ENCODE results near the gene CALML3.
"Not testable (repeated sequence)": the region's sequence is repeated elsewhere in the genome, so short reads cannot be mapped to it uniquely, and the experiment has no call there.

The CALML3 gene
- total RNA-seq, result 0 to 0.13 (median 0) reads per million in 18 experiments

DNA sequence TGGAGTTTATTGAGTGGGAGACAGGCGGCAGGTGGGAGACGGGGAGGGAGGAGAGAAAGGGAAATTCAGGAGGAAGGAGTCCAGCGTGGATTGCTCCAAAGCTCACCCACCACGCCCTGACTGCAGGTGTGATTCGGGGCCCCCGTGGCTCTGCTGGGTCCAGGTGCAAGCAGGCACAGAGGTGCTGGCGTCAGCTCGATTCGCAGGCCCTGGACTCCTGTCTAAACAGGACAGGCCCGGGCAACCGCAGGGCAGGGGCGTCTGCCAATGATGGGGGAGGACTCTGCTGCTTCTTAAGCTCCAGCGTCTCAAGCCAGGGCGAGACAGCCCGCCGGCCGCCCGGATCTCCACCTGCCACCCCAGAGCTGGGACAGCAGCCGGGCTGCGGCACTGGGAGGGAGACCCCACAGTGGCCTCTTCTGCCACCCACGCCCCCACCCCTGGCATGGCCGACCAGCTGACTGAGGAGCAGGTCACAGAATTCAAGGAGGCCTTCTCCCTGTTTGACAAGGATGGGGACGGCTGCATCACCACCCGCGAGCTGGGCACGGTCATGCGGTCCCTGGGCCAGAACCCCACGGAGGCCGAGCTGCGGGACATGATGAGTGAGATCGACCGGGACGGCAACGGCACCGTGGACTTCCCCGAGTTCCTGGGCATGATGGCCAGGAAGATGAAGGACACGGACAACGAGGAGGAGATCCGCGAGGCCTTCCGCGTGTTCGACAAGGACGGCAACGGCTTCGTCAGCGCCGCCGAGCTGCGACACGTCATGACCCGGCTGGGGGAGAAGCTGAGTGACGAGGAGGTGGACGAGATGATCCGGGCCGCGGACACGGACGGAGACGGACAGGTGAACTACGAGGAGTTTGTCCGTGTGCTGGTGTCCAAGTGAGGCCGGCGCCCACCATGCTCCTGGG is at the start of gene CALML3:
Gene CALML3 (plus strand): TSS at position 321 of the 920 bp plus-strand sequence. CDS start 125 bp downstream, at position 446.
- no peak for DNase-seq

DNA sequence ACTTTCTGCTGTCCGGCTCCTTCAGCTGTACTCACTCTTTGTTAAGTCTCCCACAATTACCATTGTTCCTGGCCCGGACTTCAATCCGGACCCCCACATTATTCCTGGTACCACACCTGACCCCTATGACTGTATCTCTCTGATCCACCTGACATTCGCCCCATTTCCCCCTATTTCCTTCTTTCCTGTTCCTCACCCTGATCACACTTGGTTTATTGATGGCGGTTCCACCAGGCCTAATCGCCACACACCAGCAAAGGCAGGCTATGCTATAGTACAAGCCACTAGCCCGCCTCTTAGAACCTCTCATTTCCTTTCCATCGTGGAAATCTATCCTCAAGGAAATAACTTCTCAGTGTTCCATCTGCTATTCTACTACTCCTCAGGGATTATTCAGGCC is 49.7 kb upstream of the CALML3 start:
- DNase-seq, result not testable (repeated sequence)

DNA sequence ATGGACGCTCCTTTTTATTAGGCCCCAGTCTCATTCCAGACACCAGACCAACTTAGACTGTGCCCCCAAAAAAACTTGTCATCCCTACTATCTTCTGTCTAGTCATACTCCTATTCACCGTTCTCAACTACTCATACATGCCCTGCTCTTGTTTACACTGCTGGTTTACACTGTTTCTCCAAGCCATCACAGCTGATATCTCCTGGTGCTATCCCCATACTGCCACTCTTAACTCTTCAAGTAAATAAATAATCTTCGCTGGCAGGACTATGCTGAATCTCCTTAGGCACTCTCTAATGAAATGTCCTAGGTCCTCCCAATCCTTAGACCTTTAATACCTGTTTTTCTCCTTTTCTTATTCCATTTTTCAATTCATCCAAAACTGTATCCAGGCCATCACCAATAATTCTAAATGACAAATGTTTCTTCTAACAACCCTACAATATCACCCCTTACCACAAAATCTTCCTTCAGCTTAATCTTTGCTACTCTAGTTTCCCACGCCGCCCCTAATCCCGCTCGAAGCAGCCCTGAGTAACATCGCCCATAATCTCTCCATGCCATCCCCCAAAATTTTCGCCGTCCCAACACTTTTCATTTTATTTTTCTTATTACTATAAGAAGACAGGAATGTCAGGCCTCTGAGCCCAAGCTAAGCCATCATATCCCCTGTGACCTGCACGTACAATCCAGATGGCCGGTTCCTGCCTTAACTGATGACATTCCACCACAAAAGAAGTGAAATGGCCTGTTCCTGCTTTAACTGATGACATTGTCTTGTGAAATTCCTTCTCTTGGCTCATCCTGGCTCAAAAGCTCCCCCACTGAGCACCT is 48.6 kb upstream of the CALML3 start:
- not testable (repeated sequence) for DNase-seq

GRCh38 chr10:5476918-5477525 is 47.7 kb upstream of the CALML3 start:
- DNase-seq, result no peak

DNA sequence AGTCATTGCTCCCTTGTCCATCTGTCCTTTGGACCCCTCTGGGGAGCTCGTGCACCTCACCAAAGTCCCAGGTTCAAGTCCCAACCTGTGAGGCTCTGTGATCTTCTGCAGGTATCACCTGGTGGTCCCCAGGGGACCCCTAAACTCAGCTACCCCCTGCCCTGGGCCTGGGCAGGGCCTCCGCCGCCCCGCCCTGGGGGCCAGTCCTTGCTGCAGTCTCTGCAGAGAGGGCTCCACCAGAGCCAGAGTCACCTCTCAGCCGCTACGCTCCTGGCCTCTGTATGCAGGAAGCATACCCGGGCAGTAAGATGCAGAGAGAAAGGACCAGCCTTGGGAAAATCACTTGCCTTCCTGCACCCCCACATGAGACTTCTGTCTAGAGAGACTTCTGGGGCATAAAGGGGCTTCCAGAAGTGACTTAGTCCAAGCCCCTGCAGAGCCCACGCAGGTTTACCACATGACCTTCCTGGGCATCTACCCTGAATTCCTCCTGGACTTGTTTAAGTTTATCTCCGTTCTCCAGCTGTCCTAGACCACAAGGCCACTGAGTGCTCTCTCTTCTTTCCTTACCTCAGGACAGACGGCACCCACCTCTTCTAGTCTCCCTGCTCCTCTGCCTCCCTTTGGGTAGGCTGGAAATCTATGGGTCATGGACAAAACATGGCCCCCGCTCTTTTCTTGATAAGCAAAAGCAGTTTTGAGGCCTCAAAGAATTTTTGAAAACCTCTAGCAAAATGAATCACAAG is 46.6 kb upstream of the CALML3 start:
- DNase-seq, result no peak

- DNase-seq, result no peak
Observed at GRCh38 chr10:5478694-5479305, 46.0 kb upstream of the CALML3 start.

GRCh38 chr10:5479481-5480161 is 45.1 kb upstream of the CALML3 start:
- no peak for DNase-seq

- no peak for DNase-seq
Observed at GRCh38 chr10:5480162-5480941, 44.4 kb upstream of the CALML3 start.

- no peak for DNase-seq
Observed at GRCh38 chr10:5481121-5481520, 43.6 kb upstream of the CALML3 start.

GRCh38 chr10:5482016-5482415 is 42.7 kb upstream of the CALML3 start:
- no peak for DNase-seq

GRCh38 chr10:5484205-5484604 is 40.6 kb upstream of the CALML3 start:
- no peak for DNase-seq

DNA sequence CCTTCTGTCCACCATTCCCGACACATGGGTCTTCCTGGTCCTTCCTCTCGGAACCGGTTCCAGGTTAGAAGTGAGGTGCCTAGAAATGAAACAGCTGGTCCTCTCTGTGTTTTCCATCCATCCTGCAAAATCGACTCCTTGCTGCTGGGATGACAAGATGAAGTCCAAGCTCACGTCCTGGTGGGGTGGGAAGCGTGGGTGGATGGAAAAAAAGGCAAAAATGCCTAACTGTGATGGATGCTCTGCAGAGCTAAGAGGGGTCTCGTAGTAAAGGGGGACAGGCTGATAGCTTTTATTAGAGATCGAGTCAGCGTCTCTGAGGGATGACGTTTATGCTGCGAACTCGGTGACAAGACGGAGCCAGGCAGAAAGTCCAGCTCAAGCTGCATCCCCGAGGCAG is 39.5 kb upstream of the CALML3 start:
- no peak for DNase-seq

DNA sequence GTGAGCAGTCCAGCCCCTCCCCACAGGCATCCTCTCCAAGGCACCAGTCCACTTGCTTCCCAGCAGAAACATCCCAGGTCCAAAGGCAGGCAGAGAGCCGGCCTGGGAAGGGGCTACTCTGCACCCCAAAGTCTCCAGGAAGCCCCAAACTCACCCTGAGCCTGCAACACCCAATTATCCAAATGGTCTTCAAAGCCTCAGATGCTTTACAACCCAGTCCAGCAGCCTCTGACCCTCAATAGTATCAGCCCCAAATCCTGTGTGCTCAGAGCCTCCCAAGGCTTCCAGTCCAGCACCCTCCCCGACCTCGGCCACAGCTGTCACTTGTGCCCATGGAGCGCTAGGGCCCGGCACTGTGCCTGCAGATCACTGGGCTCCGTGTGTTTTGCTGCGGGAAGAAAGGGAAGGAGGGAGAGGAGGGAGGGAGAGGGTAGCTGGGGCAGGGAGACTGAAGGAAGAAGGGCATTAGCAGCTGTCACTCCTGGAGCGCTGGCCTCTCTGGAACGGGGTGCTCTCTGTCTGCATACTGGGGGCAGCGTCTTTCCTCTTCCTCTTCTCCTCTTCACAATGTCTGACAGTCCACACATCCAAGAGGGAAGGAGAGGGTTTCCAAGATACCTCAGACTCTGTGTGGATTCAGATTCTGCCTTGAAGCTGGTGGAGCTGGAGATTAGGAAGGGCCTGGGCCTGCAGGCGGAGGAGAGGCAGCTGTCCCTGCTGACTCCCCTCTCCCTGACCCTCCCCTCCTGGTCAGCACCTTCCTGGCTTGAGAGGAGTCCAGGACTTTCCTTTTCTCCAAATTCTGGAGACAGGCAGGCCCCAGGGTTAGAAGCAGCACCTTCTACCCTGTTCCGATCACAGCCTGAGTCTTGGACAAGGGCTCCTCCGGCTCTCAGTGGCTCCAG is 38.6 kb upstream of the CALML3 start:
- DNase-seq, result no peak

- no peak for DNase-seq
Observed at GRCh38 chr10:5486853-5487235, 37.9 kb upstream of the CALML3 start.

DNA sequence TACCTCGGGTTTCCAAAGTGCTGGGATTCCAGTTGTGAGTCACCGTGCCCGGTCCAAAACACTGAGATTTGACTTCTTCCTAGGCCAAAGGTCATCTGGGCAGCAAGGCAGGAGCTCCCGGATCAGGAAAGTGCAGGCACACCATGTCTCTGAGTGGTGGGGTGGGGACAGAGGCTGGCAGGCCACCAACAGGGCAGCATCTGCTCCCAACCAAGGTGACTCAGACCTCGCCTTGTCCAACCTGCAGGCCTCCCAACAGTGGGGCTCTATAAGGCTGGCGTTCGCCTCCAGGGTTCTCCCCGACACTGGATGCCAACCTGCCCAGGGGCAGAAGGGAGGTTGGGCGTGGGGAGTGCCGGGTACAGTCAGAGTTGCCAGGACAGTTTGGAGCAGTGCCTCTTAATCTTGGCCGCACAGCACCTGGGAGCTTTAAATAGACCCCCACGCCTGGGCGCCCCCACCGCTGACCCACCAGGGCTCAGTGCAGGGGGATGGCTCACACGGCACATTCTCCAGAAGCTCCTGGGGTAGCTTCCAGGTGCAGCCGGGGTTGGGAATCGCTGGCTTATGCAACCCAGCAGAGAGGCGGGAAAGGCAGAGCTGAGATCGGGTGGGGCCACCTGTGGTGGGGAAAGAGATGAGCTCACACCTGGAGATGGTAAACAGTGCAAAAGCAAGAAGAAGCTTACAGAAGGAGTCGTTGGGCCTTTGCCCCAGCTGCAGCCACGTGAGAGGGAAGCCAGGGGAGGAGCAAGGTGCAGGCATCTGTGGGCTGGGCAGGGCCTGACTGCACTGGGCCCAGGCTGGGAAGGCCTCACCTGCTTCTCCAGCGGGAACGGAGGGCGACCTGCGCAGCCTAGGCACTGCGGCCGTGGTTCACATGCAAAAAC is 36.2 kb upstream of the CALML3 start:
- no peak for DNase-seq

DNA sequence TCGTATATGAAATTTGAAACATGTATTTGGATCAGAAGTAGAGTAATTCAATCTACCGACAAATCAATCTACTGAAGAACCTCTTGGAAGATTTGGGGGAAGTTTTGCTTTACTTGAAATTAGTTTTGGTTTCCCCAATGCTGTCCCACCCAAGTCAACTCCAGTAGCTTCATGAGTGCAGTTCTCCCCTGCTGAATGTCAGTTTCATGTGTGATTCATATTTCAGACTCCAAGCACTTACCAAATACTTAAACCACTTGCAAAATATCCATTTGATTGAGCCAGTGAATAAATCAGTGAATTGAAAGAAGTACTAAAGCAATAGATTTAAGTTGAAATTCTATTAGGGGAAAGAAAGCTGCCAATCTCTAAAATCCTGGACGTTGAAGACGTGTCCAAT is 34.7 kb upstream of the CALML3 start:
- DNase-seq, result no peak

GRCh38 chr10:5490698-5491464 is 33.9 kb upstream of the CALML3 start:
- peak in 1 of 2 donors; percentile 8 for DNase-seq
